WTC11 (cell line): Measurements from ENCODE around the gene SF3B1.
"Not testable (repeated sequence)": the region's sequence is repeated elsewhere in the genome, so short reads cannot be mapped to it uniquely, and the experiment has no call there.

Experiments
- ATF2 ChIP-seq: sonication (generic); formaldehyde crosslinking; IDR thresholded peaks from 2 replicates; pipeline ENCODE4 v1.8.1; 2022; ENCODE audit warnings: low read depth, missing genetic modification reagents, borderline replicate concordance
- CTCF ChIP-seq: fragments of 200-600 bp; IDR thresholded peaks from 2 replicates; pipeline ENCODE4 v1.8.0; 2022; ENCODE audit warnings: antibody characterized with exemption
- E2F4 ChIP-seq: sonication (generic); formaldehyde crosslinking; IDR thresholded peaks from 2 replicates; pipeline ENCODE4 v1.8.1; 2022; ENCODE audit warnings: low read depth, mild to moderate bottlenecking, moderate library complexity, missing genetic modification reagents, borderline replicate concordance
- ETV6 ChIP-seq: sonication (generic); formaldehyde crosslinking; IDR thresholded peaks from 2 replicates; pipeline ENCODE4 v1.8.1; 2022; ENCODE audit warnings: mild to moderate bottlenecking, missing genetic modification reagents
- FOXJ3 ChIP-seq: sonication (generic); formaldehyde crosslinking; IDR thresholded peaks from 2 replicates; pipeline ENCODE4 v1.9.0; 2021; ENCODE audit warnings: missing genetic modification reagents, mild to moderate bottlenecking, borderline replicate concordance
- JUN ChIP-seq: sonication (generic); formaldehyde crosslinking; IDR thresholded peaks from 2 replicates; pipeline ENCODE4 v1.8.0; 2023; ENCODE audit warnings: mild to moderate bottlenecking, missing genetic modification reagents
- KAT7 ChIP-seq: sonication (generic); formaldehyde crosslinking; IDR thresholded peaks from 2 replicates; pipeline ENCODE4 v1.8.1; 2023; ENCODE audit warnings: missing genetic modification reagents, mild to moderate bottlenecking, borderline replicate concordance
- MAX ChIP-seq: sonication (generic); formaldehyde crosslinking; IDR thresholded peaks from 2 replicates; pipeline ENCODE4 v1.8.0; 2022; ENCODE audit warnings: mild to moderate bottlenecking, missing genetic modification reagents
- NR1H2 ChIP-seq: sonication (generic); formaldehyde crosslinking; IDR thresholded peaks from 2 replicates; pipeline ENCODE4 v1.9.0; 2021; ENCODE audit warnings: mild to moderate bottlenecking, moderate library complexity, missing genetic modification reagents
- SP1 ChIP-seq: sonication (generic); formaldehyde crosslinking; conservative IDR thresholded peaks from 2 replicates; pipeline ENCODE4 v1.8.1; 2022; ENCODE audit warnings: missing genetic modification reagents
- TP53 ChIP-seq: sonication (generic); formaldehyde crosslinking; IDR thresholded peaks from 2 replicates; pipeline ENCODE4 v1.8.1; 2023; ENCODE audit warnings: mild to moderate bottlenecking, missing genetic modification reagents
- ZNF425 ChIP-seq: fragments of 250-450 bp; sonication (Bioruptor Pico); conservative IDR thresholded peaks from 2 replicates; pipeline ENCODE4 v1.9.0; 2021; ENCODE audit warnings: mild to moderate bottlenecking
- TF ChIP-seq, protein P1 (sequence below): sonication (generic); formaldehyde crosslinking; IDR thresholded peaks from 2 replicates; pipeline ENCODE4 v1.8.1; 2023; ENCODE audit warnings: mild to moderate bottlenecking, missing genetic modification reagents, moderate library complexity
- TF ChIP-seq, protein P2 (sequence below): sonication (generic); formaldehyde crosslinking; IDR thresholded peaks from 2 replicates; pipeline ENCODE4 v1.8.0; 2022; ENCODE audit warnings: mild to moderate bottlenecking, missing genetic modification reagents

DNA sequence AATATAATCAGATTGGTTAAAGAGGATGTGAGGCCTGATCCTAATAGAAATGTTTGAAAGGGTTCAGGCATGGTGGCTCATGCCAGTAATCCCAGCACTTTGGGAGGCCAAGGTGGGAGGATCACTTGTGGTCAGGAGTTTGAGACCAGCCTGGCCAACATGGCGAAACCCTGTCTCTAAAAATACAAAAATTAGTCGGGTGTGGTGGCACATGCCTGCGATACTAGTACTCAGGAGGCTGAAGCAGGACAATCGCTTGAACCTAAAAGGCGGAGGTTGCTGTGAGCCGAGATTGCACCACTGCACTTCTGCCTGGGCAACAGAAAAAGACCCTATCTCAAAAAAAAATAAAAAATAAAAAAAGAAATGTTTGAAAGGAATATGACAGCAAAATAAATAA, 2.3 kb downstream of the SF3B1 start:
- not testable (repeated sequence) for TF ChIP-seq CTCF; JUN (CRISPR knock-in tag); ZNF425 (CRISPR knock-in tag); NR1H2 (CRISPR knock-in tag); MAX; ATF2; E2F4; SP1; TP53 (CRISPR knock-in tag); KAT7 (CRISPR knock-in tag); FOXJ3 (CRISPR knock-in tag); ETV6 (CRISPR knock-in tag)
- TF ChIP-seq, protein P1, sequence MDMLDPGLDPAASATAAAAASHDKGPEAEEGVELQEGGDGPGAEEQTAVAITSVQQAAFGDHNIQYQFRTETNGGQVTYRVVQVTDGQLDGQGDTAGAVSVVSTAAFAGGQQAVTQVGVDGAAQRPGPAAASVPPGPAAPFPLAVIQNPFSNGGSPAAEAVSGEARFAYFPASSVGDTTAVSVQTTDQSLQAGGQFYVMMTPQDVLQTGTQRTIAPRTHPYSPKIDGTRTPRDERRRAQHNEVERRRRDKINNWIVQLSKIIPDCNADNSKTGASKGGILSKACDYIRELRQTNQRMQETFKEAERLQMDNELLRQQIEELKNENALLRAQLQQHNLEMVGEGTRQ (CRISPR knock-in tag) = not testable (repeated sequence)
- TF ChIP-seq, protein P2, sequence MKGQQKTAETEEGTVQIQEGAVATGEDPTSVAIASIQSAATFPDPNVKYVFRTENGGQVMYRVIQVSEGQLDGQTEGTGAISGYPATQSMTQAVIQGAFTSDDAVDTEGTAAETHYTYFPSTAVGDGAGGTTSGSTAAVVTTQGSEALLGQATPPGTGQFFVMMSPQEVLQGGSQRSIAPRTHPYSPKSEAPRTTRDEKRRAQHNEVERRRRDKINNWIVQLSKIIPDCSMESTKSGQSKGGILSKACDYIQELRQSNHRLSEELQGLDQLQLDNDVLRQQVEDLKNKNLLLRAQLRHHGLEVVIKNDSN (CRISPR knock-in tag) = not testable (repeated sequence)
